Ishikawa (cell line): Measurements from ENCODE around the gene FAM170B.

Source experiments
- CEBPB ChIP-seq: IDR thresholded peaks from 2 replicates; pipeline ENCODE4 v1.6.1; 2012
- CREB1 ChIP-seq: IDR thresholded peaks from 2 replicates; pipeline ENCODE4 v1.6.1; 2012; ENCODE audit warnings: low read depth
- EGR1 ChIP-seq: IDR thresholded peaks from 2 replicates; pipeline ENCODE4 v1.6.1; 2012
- EP300 ChIP-seq: IDR thresholded peaks from 2 replicates; pipeline ENCODE4 v1.6.1; 2012; ENCODE audit warnings: borderline replicate concordance
- FOXM1 ChIP-seq: IDR thresholded peaks from 2 replicates; pipeline ENCODE4 v1.6.1; 2012; ENCODE audit warnings: low read depth, borderline replicate concordance
- NFIC ChIP-seq: IDR thresholded peaks from 2 replicates; pipeline ENCODE4 v1.6.1; 2012
- RAD21 ChIP-seq: IDR thresholded peaks from 2 replicates; pipeline ENCODE4 v1.6.1; 2012; ENCODE audit warnings: low read depth
- TAF1 ChIP-seq: IDR thresholded peaks from 2 replicates; pipeline ENCODE4 v1.6.1; 2012; ENCODE audit warnings: low read depth, mild to moderate bottlenecking
- TCF12 ChIP-seq: IDR thresholded peaks from 2 replicates; pipeline ENCODE4 v1.6.1; 2012; ENCODE audit warnings: low read depth
- TEAD4 ChIP-seq: IDR thresholded peaks from 2 replicates; pipeline ENCODE4 v1.6.1; 2012
- YY1 ChIP-seq: IDR thresholded peaks from 2 replicates; pipeline ENCODE4 v1.6.1; 2012; ENCODE audit warnings: low read depth
- ZBTB7A ChIP-seq: IDR thresholded peaks from 2 replicates; pipeline ENCODE4 v1.6.1; 2012; ENCODE audit warnings: low read depth
- TF ChIP-seq, protein P1 (sequence below): IDR thresholded peaks from 2 replicates; pipeline ENCODE4 v1.6.1; 2012
- TF ChIP-seq, protein P2 (sequence below): IDR thresholded peaks from 2 replicates; pipeline ENCODE4 v1.6.1; 2012
- TF ChIP-seq, protein P3 (sequence below): IDR thresholded peaks from 2 replicates; pipeline ENCODE4 v1.6.1; 2012; ENCODE audit warnings: low read depth, mild to moderate bottlenecking

The FAM170B gene

DNA sequence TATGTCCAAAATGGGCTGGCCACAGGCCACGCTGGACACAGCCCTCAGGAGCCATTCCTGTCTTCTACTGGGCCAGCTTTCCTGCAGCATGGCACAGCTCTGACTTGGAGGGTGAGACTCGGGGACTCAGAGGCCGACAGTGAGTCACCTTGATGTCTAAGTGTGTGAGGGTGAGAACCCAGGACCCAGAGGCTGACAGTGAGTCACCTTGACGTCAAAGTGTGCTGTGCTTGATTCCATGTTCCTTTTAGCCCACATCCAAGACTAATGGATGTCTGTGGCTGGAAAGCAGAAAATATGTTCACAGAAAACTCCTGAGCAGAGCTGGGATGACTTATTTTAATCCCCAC, 6.0 kb upstream of the FAM170B start:
- TF ChIP-seq TCF12: no peak
- TF ChIP-seq, protein P1, sequence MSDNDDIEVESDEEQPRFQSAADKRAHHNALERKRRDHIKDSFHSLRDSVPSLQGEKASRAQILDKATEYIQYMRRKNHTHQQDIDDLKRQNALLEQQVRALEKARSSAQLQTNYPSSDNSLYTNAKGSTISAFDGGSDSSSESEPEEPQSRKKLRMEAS: no peak

DNA sequence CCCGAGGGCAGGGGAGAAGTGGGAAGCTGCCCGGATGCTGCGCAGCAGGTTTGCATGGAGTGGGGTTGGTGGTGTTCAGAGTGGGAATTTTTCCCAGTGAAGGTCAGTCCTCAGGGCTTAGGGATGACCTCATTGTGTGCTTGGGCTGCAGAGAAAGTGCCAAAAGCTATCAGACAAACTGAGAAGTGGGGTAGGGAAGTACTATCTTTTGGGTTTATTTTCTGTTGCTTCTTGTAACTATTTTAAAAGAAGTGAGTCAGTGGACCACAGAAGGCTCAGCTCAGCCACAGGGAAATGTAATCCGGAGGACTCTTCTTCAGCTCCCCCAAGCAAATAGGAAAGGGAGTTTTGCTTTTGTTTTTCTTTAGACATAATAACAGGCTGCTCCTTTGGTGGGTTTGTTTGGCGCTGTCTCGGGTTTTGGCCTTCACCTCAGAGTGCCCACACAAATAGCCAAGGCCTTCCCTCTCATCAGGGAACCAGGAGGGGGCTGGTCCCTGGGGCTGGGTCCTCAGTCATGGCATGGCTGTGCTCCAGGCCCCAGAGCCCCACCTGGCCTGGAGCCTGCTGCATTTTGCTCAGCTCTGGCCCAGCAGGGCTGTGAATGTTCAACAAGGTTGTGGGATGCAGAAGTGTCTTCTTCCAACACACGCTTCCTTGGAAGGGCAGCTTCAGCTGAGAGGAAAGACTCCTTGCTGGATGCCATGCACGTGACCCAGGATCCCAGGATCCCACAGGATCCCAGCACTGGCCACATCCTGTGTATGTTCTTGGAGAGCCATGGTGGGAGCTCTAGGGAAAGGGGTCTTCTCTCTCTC, 5.4 kb upstream of the FAM170B start:
- TF ChIP-seq TEAD4: no peak
- TF ChIP-seq TCF12: no peak
- no peak for TF ChIP-seq FOXM1
- no peak for TF ChIP-seq EGR1
- TF ChIP-seq CEBPB: no peak
- no peak for TF ChIP-seq ZBTB7A
- no peak for TF ChIP-seq YY1
- no peak for TF ChIP-seq EP300
- TF ChIP-seq, protein P2, sequence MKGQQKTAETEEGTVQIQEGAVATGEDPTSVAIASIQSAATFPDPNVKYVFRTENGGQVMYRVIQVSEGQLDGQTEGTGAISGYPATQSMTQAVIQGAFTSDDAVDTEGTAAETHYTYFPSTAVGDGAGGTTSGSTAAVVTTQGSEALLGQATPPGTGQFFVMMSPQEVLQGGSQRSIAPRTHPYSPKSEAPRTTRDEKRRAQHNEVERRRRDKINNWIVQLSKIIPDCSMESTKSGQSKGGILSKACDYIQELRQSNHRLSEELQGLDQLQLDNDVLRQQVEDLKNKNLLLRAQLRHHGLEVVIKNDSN: no peak
- TF ChIP-seq NFIC: no peak
- TF ChIP-seq CREB1: no peak
- TF ChIP-seq, protein P3, sequence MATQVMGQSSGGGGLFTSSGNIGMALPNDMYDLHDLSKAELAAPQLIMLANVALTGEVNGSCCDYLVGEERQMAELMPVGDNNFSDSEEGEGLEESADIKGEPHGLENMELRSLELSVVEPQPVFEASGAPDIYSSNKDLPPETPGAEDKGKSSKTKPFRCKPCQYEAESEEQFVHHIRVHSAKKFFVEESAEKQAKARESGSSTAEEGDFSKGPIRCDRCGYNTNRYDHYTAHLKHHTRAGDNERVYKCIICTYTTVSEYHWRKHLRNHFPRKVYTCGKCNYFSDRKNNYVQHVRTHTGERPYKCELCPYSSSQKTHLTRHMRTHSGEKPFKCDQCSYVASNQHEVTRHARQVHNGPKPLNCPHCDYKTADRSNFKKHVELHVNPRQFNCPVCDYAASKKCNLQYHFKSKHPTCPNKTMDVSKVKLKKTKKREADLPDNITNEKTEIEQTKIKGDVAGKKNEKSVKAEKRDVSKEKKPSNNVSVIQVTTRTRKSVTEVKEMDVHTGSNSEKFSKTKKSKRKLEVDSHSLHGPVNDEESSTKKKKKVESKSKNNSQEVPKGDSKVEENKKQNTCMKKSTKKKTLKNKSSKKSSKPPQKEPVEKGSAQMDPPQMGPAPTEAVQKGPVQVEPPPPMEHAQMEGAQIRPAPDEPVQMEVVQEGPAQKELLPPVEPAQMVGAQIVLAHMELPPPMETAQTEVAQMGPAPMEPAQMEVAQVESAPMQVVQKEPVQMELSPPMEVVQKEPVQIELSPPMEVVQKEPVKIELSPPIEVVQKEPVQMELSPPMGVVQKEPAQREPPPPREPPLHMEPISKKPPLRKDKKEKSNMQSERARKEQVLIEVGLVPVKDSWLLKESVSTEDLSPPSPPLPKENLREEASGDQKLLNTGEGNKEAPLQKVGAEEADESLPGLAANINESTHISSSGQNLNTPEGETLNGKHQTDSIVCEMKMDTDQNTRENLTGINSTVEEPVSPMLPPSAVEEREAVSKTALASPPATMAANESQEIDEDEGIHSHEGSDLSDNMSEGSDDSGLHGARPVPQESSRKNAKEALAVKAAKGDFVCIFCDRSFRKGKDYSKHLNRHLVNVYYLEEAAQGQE: no peak
- TF ChIP-seq TAF1: no peak
- TF ChIP-seq RAD21: no peak
- TF ChIP-seq, protein P1: no peak

DNA sequence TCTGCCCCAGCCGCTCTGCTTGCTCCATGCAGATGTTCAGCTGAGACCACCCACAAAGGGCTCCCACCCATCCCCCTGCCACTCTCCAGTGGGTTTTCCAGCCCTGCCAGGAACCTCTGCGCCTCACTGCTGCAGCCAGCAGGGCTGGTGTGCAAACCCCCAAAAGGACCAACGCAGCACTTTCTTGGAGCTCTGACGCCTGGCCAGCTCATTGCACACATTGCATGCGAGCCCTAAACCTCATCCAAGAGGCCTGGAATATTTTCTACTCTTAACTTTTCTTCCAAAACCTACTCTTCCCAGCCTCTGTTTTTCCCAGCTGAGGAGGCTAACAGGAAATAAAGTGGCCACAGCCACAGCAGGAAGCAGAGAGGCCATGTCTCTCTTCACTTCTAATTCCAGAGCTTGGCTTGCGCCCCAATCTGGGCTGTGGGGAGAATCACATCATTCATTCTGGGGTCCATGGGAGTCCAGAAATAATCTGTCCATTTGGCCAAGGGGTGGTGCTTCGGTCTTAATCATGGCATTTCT, 4.6 kb upstream of the FAM170B start:
- TF ChIP-seq RAD21: no peak
- TF ChIP-seq, protein P2: no peak
- TF ChIP-seq YY1: no peak
- TF ChIP-seq TCF12: no peak
- TF ChIP-seq EP300: no peak
- TF ChIP-seq TAF1: no peak
- TF ChIP-seq FOXM1: no peak
- no peak for TF ChIP-seq NFIC
- no peak for TF ChIP-seq TEAD4
- TF ChIP-seq ZBTB7A: no peak
- TF ChIP-seq, protein P1: no peak
- no peak for TF ChIP-seq CEBPB
- TF ChIP-seq EGR1: no peak
- TF ChIP-seq, protein P3: no peak
- no peak for TF ChIP-seq CREB1

DNA sequence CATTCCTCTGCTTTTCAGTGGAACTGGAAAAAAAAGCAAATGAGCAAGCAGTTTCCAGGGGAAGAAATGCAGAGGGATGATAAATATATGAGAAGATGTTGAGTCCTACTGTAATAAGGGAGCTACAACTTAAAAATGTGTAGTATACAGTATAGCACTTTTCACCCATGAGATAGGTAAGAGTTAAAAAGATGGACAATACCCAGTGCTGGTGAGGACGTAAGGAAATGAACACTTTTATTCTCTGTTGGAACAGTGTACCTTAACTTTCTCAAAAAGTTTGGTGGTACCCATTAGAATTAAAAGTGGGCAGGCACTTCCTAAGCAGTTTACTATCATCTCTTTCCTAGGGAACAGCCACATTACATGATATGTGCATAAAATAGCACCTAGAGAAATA, 2.7 kb upstream of the FAM170B start:
- TF ChIP-seq CEBPB: no peak
- TF ChIP-seq TAF1: no peak
- TF ChIP-seq, protein P2: no peak
- TF ChIP-seq TEAD4: no peak
- no peak for TF ChIP-seq EGR1
- no peak for TF ChIP-seq FOXM1
- TF ChIP-seq EP300: no peak
- TF ChIP-seq, protein P1: no peak

DNA sequence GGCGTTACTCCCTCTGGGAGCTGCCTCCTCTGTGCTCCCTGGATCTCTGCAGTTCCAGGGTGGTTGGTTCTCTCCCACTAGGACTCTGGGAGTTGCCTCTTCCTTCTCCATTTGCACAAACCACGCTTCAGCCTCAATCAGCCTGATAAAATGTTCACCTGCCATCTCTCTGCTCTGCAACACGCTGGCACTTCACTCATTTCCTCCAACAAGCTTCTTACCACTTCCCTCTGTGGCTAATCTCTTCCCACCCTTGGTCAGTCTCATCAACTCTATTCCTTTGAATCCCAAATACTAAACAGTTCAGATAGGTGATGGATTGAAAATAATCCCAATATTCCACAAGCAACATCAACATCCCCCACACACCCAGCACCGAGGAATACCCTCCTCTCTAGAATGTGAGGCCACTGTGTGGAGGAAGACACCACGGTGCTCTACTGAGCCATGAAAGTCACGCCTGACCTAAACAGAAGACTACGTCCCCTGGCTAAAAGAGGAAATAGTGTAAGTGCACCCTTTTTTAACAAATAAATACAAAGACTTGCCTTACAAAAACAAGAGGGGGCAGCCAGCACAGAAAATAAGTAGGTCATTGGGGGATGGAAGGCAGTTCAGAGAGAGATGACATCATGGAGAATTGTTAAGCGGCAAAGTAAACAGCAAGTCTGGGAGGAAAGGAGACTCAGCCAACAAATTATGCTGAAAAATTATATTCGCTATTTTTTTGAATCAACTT, 1.9 kb upstream of the FAM170B start:
- no peak for TF ChIP-seq FOXM1
- no peak for TF ChIP-seq CREB1
- TF ChIP-seq TCF12: no peak
- no peak for TF ChIP-seq CEBPB
- TF ChIP-seq RAD21: no peak
- TF ChIP-seq, protein P1: no peak
- TF ChIP-seq EP300: no peak
- TF ChIP-seq TEAD4: no peak
